EL (cell line): ENCODE results near the gene TMEM192.
"Not testable (repeated sequence)": the region's sequence is repeated elsewhere in the genome, so short reads cannot be mapped to it uniquely, and the experiment has no call there.

ENCODE experiments used
- DNase-seq: peaks from one replicate; pipeline ENCODE4 v3.0.0-alpha.2; 2016

The TMEM192 gene

DNA sequence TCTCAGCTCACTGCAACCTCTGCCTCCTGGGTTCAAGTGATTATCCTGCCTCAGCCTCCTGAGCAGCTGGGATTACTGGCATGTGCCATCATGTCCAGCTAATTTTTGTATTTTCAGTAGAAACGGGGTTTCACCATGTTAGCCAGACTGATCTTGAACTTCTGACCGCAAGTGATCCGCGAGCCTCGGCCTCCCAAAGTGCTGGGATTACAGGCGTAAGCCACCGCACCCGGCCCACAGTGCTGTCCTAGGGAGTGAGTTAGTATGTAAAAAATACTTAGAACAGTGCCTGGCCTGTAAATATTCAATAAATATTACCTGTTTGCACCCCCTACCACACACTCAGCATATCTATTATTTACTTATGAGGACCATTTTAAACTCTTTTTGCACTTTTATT, 20.5 kb downstream of the TMEM192 start:
- not testable (repeated sequence) for DNase-seq

DNA sequence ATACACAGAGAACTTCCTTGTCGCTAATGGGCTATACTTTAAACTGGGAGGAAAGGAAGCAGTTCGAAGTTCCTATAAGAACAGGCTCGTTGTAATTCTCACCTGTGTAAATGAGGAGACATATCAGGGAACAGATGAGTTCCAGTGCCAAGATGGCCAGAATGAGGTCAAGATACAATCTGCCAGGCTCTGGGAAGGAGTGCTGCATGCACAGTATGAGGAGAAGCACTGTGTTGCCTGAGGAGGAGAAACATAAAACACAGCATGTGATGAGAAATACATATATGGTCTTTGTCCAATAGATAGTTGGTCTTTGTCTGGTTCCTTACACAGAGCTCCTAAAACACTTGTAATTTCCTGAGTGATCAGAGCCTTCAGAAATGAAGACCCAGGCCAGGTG, 24.3 kb downstream of the TMEM192 start:
- no peak for DNase-seq

DNA sequence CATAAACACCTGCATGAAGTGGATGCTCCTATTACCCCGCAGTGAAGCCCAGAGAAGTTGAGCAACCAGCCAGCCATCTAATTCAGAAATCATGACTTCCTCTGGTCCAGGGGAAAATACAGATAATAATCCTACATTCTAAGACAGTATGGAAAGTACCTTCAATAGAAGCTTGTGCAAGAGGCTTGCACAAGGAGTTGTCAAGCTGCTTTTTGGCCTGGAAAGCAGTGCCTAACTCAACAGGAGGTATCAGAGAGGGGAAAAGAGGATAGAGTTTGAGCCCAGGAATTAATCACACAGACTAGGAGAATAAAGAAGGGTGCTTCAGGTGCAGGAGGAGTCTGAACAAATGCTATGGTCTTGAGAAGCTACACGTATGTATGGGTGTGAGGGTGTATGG, 26.7 kb downstream of the TMEM192 start:
- DNase-seq: no peak

GRCh38 chr4:165084787-165085186, 27.9 kb downstream of the TMEM192 start:
- DNase-seq: not testable (repeated sequence)

DNA sequence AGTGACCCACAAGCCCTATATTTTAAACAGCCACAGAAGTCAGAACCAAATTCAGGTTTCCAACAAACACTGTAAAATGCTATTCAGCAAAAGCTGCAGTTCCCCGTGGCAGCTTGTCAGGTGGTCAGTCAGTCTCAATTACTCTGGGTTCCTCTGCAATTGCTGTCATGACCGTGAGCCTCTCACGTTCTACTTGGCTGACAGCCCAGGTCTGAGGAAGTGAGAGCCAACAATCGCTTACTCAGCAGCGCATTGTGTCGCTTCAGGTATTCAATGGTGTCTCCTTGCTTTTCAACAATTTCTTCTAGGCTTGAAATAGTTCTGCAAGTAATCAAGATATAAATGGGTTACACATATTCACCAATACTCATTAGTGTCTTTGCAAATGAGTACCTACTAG, 33.2 kb downstream of the TMEM192 start:
- DNase-seq: no peak

DNA sequence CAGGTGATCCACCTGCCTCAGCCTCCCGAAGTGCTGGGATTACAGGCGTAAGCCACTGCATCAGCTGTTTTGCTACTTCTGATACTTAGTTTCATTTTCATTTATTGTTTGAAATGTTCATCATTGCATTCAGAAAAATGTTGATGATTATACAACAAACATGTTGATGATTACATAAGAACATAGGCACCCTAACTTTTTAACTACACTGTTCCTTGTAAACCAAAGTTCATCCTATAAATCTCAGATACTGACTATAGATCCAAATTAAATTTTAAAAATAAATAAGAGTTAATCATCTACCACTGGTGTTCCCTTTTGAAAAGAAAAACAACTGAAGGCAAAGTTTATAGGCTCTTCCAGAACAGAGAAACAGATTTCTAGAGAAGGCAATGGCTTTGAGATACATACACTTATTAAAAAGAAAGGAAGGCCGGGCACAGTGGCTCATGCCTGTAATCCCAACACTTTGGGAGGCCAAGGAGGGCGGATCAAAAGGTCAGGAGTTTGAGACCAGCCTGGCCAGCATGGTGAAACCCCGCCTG, 35.6 kb downstream of the TMEM192 start:
- DNase-seq: no peak

DNA sequence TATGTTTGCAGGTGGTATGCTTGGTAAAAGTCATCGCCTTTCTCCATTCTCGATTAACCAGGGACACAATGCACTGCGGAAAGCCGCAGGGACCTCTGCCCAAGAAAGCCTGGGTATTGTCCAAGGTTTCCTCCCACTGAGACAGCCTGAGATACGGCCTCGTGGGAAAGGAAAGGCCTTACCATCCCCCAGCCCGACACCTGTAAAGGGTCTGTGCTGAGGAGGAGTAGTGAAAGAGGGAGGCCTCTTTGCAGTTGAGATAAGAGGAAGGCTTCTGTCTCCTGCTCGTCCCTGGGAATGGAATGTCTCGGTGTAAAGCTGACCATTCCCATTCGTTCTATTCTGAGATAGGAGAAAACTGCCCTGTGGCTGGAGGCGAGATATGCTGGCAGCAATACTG, 39.3 kb downstream of the TMEM192 start:
- DNase-seq: not testable (repeated sequence)

DNA sequence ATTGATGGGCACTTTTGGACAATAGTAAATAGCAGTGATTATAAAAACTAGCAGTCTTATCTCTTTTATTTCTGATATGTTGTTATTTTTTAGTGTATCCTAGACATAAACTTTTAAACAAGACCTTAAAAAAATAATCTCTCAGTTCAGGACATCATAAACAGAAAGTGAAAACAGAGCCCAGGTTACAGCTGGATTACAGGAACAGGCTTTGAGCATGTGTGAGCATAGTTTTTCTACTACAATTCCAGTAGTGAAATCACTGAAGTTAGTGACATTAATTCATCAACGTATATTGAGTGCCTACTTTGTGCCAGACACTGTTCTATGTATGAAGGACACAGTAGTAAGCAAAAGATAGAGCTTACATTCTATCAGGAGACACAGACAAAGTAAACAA, 42.1 kb downstream of the TMEM192 start:
- no peak for DNase-seq

DNA sequence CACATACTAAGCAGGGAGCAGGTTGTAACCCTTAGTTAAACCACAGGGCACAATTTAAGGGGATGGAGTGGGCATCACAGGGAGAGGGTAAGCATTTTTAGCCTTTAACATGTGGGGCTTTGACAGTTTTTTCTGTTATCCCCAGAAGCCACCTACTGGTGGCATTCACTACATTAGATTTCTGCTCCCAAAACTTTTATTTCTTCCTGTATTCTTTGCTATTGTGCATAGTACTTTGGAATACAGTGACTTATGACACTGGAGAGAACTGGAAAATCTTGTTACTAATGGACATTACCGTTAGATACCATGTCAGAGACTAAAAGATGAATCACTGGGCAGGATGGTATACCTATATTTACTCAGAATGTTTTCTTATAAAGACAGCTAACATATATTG, 51.7 kb downstream of the TMEM192 start:
- no peak for DNase-seq

DNA sequence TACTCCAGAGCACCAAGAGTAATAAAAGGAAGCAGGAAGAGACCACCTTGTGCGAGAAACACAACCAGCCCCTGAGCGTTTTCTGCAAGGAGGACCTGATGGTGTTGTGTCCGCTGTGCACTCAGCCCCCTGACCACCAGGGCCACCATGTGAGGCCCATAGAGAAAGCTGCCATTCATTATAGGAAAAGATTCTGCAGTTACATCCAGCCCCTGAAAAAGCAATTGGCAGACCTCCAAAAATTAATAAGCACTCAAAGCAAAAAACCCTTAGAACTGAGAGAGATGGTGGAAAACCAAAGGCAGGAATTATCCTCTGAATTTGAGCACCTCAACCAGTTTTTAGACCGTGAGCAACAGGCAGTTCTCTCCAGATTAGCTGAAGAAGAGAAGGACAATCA, 53.3 kb downstream of the TMEM192 start:
- DNase-seq: no peak

DNA sequence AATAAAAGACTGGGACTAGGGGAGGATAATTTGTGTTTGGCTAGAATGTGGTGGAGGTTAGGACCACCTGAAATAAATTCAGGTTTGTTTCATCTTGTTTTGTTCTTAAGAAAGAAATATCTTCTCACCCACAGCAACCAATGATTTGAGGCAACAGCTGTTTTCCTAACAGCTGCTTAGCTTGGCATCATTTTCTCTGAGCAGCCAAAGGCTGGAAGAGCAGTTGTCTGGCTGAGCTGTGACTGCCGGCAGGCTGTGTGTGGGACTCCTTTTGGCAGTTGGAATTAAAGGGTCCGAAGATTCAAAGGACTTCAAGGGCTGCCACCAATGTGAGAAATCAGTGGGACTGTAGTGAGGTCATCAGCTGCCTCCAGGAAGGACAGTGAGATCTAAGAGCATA, 54.0 kb downstream of the TMEM192 start:
- DNase-seq: no peak

DNA sequence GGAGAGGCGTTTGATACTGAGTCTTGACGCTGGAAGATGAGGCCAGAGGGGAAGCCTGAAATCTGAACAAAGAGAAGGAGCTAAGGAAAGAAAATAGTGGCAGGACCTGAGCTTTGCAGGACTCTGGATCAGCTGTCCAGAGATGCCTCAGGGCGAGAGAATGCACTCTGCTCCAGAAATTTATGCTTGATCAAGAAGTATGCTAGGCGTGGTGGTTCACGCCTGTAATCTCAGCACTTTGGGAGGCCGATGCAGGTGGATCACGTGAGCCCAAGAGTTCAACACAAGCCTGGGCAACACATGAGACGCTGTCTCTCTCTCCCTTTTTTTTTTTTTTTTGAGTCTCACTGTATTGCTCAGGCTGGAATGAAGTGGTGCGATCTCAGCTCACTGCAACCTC, 57.1 kb downstream of the TMEM192 start:
- no peak for DNase-seq

DNA sequence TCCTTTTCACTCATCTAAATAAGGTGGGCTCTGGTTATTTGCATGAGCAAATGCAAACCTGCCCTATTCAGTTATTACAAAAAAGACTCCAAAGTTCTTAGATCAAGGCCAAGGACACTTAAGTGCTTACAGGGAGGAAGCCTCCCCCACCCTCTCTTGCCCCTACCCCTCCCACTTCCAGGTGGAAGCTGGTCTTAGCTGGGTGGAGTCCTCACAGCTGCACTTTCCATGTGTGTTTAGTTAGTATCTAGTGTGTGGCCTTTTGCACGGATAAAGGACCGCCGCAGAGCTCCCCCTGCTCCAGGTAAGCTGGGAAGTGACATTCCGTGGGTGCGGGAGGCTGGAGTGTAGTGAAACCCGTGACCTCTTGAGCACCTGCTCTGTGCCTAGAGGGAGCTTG, 59.0 kb downstream of the TMEM192 start, which contains the start of gene TRIM75:
TSS of gene TRIM75 (plus strand) at position 222 of the 400 bp plus-strand sequence. CDS start 5,282 bp downstream, outside the sequence.
- no peak for DNase-seq

DNA sequence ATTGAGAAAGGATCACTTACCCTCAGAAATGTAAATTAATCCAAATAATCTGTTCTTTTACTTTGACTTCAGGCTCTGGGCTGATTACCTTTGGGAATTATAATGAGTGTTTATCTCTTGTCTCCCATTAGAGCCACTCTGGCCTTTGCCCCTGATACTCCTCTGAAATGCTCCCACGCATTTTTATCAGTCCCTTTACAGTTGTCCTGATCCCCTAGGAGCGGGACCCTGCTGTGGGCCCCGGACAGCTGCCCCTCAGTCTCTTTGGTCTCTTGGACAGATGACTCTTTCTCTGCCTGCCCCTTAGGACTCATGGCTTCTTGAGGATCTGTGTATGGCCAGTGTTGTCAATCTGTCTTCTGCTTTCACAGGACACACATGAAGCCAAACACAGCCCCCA, 60.0 kb downstream of the TMEM192 start:
- no peak for DNase-seq

- DNase-seq: no peak
These were observed 64.5 kb downstream of the TMEM192 start for GRCh38 chr4:165048170-165048569.

GRCh38 chr4:165031436-165032211, 81.0 kb downstream of the TMEM192 start, which contains the start of gene TRIM60:
TRIM60 (plus strand) TSS chr4:165031999; CDS start chr4:165040073, 8,074 bp downstream.
- no peak for DNase-seq

- peak; percentile 8 for DNase-seq
These were observed 84.8 kb downstream of the TMEM192 start for GRCh38 chr4:165027762-165028402.

- DNase-seq: not testable (repeated sequence)
These were observed 86.9 kb downstream of the TMEM192 start for GRCh38 chr4:165025782-165026181.
